ENCODE data around the gene RASAL1.

RASAL1 gene

GRCh38 chr12:113180333-113180732 lies 44.8 kb upstream of the RASAL1 start:
- no peak overlapping the region for H3K4me3 ChIP-seq (ENCODE audit: low read depth, low read length)
- in situ Hi-C loops (cut with HindIII; ENCODE audit: low sequenced_read_pairs): no loop called here
- DNase-seq (ENCODE audit: low read depth, low spot score): no peak
- TF ChIP-seq CTCF (IDR thresholded peaks at IDR 0.05; ENCODE audit: low read depth, low read length): no peak

GRCh38 chr12:113179023-113179422 lies 43.5 kb upstream of the RASAL1 start:
- no peak for TF ChIP-seq CTCF (IDR thresholded peaks at IDR 0.05; ENCODE audit: low read depth, low read length)
- H3K4me3 ChIP-seq (ENCODE audit: low read depth, low read length): no peak overlapping the region
- in situ Hi-C loops (cut with HindIII; ENCODE audit: low sequenced_read_pairs): no loop called here
- DNase-seq (ENCODE audit: low read depth, low spot score): no peak

- in situ Hi-C loops (cut with HindIII; ENCODE audit: low sequenced_read_pairs): no loop called here
- peak; percentile 62 for DNase-seq (ENCODE audit: low read depth, low spot score)
- TF ChIP-seq CTCF (IDR thresholded peaks at IDR 0.05; ENCODE audit: low read depth, low read length): peak; percentile 99
- no peak overlapping the region for H3K4me3 ChIP-seq (ENCODE audit: low read depth, low read length)
Observed at GRCh38 chr12:113174461-113175384, 39.2 kb upstream of the RASAL1 start.

- no peak for DNase-seq (ENCODE audit: low read depth, low spot score)
- TF ChIP-seq CTCF (IDR thresholded peaks at IDR 0.05; ENCODE audit: low read depth, low read length): no peak
- in situ Hi-C loops (cut with HindIII; ENCODE audit: low sequenced_read_pairs): no loop called here
- H3K4me3 ChIP-seq (ENCODE audit: low read depth, low read length): no peak overlapping the region
Observed at GRCh38 chr12:113173081-113173698, 37.6 kb upstream of the RASAL1 start.

- TF ChIP-seq CTCF (IDR thresholded peaks at IDR 0.05; ENCODE audit: low read depth, low read length): no peak
- in situ Hi-C loops (cut with HindIII; ENCODE audit: low sequenced_read_pairs): no loop called here
- H3K4me3 ChIP-seq (ENCODE audit: low read depth, low read length): no peak overlapping the region
- DNase-seq (ENCODE audit: low read depth, low spot score): no peak
Observed at GRCh38 chr12:113172185-113172584, 36.6 kb upstream of the RASAL1 start.

GRCh38 chr12:113171543-113171942 lies 36.0 kb upstream of the RASAL1 start:
- no peak overlapping the region for H3K4me3 ChIP-seq (ENCODE audit: low read depth, low read length)
- in situ Hi-C loops (cut with HindIII; ENCODE audit: low sequenced_read_pairs): no loop called here
- no peak for DNase-seq (ENCODE audit: low read depth, low spot score)
- no peak for TF ChIP-seq CTCF (IDR thresholded peaks at IDR 0.05; ENCODE audit: low read depth, low read length)

Measured in astrocyte of the spinal cord (primary cell).